Activated B cell treated with CpG ODN at 0.5 μM for 24 hours (primary cell): ENCODE results near the gene SLC19A1. TPM values are rescaled to one million over a fixed set of nuclear protein-coding genes. Genes with fewer than 3 reads are reported as not detected.

Source experiments
- ATAC-seq: fragments of 200-7000 bp; cut with Tn5 transposase; one replicate; pipeline ENCODE4 v1.10.0; 2021; ENCODE audit warnings: low read depth, mild to moderate bottlenecking, moderate library complexity
- CTCF ChIA-PET: fragments of 350-600 bp; sonication (Branson Sonifier 250); formaldehyde crosslinking; loops from one replicate; lab custom pipeline; 2021; ENCODE audit warnings: antibody characterized with exemption; lab: Charles Lee
- POLR2A ChIA-PET: fragments of 350-600 bp; sonication (Branson Sonifier 250); formaldehyde crosslinking; loops from one replicate; lab custom pipeline; 2021; ENCODE audit warnings: antibody characterized with exemption; lab: Charles Lee
- DNase-seq: peaks from one replicate; pipeline ENCODE4 v3.0.0; 2022
- H3K27ac Mint-ChIP-seq: one replicate; pipeline ENCODE4 v1.8.0; 2020; ENCODE audit warnings: mixed read lengths
- H3K27me3 Mint-ChIP-seq: one replicate; pipeline ENCODE4 v1.8.0; 2021; ENCODE audit warnings: mixed read lengths
- H3K36me3 Mint-ChIP-seq: one replicate; pipeline ENCODE4 v1.8.0; 2021; ENCODE audit warnings: low read depth, mixed read lengths
- H3K4me1 Mint-ChIP-seq: one replicate; pipeline ENCODE4 v1.8.0; 2021; ENCODE audit warnings: mixed read lengths
- H3K4me3 Mint-ChIP-seq: one replicate; pipeline ENCODE4 v1.8.0; 2020; ENCODE audit warnings: mild to moderate bottlenecking, mixed read lengths
- H3K9me3 Mint-ChIP-seq: one replicate; pipeline ENCODE4 v1.8.0; 2020; ENCODE audit warnings: mixed read lengths
- CTCF ChIP-seq: fragments of 200-600 bp; IDR thresholded peaks from one replicate; pipeline ENCODE4 v1.8.0; 2022; ENCODE audit warnings: antibody characterized with exemption, mild to moderate bottlenecking
- intact Hi-C: fragments of 100-400 bp; cut with micrococcal nuclease; formaldehyde crosslinking; loops from one replicate; pipeline ENCODE4 v1.15.1; 2024
- total RNA-seq: library from RNA; stranded (reverse); gene quantifications from 2 replicates; pipeline ENCODE4 v1.2.3, GENCODE V29; 2022

SLC19A1 gene
- total RNA-seq, 1 donor from 2014 or later = 10.7 TPM

- no peaks in the 10 kb centered on the region for H3K36me3 Mint-ChIP-seq
- ChIA-PET CTCF (interaction anchor here (1.7 kb wide), 1 partner anchor 116 kb away, joined by 5 read pairs; no protein-coding TSS in a partner anchor), POLR2A (no interaction called here)
- ATAC-seq (no peak), DNase-seq (no peak)
- H3K4me3 Mint-ChIP-seq = peak overlapping the region; percentile 16
- intact Hi-C loops = loop anchor here (2.0 to 5.0 kb wide), 2 partner anchors 62 to 443 kb away; partner anchors contain the start of gene SLC19A1
- peaks cover 43% of the 10 kb centered on the region for H3K4me1 Mint-ChIP-seq
- H3K27ac Mint-ChIP-seq = no peak overlapping the region
- H3K9me3 Mint-ChIP-seq = no peaks in the 10 kb centered on the region
- H3K27me3 Mint-ChIP-seq = no peaks in the 10 kb centered on the region
- no peak for TF ChIP-seq CTCF
These were observed 62.3 kb downstream of the SLC19A1 start for GRCh38 chr21:45479691-45480675.

- Mint-ChIP-seq H3K27me3 (no peaks in the 10 kb centered on the region), H3K27ac (peak overlapping the region; percentile 85), H3K9me3 (no peaks in the 10 kb centered on the region), H3K4me1 (peaks cover 43% of the 10 kb centered on the region), H3K4me3 (peak overlapping the region; percentile 73), H3K36me3 (no peaks in the 10 kb centered on the region)
- intact Hi-C loops = loop anchor here (1.0 to 5.0 kb wide), 6 partner anchors 63 to 444 kb away; partner anchors contain the start of gene SLC19A1
- ATAC-seq = no peak
- no peak for TF ChIP-seq CTCF
- ChIA-PET CTCF (interaction anchor here (0.6 to 2.4 kb wide), 5 partner anchors 17 to 341 kb away, joined by 3 to 12 read pairs (median 5); no protein-coding TSS in a partner anchor), POLR2A (no interaction called here)
- DNase-seq = no peak
These were observed 63.2 kb downstream of the SLC19A1 start for GRCh38 chr21:45478816-45479669.

- POLR2A ChIA-PET = interaction anchor here (0.5 to 0.6 kb wide), 2 partner anchors 73 to 1804 kb away, joined by 3 to 7 read pairs; no protein-coding TSS in a partner anchor
- H3K27me3 Mint-ChIP-seq = no peaks in the 10 kb centered on the region
- H3K9me3 Mint-ChIP-seq = no peaks in the 10 kb centered on the region
- peaks cover 40% of the 10 kb centered on the region for H3K4me1 Mint-ChIP-seq
- peak overlapping the region; percentile 85 for H3K27ac Mint-ChIP-seq
- no peak for TF ChIP-seq CTCF
- intact Hi-C loops = loop anchor here (1.0 to 5.0 kb wide), 6 partner anchors 64 to 445 kb away; partner anchors contain the start of gene SLC19A1
- peak overlapping the region; percentile 73 for H3K4me3 Mint-ChIP-seq
- no peaks in the 10 kb centered on the region for H3K36me3 Mint-ChIP-seq
- DNase-seq (peak; percentile 64), ATAC-seq (peak; percentile 87)
- CTCF ChIA-PET = interaction anchor here (0.6 to 2.4 kb wide), 4 partner anchors 17 to 342 kb away, joined by 3 to 12 read pairs (median 4); no protein-coding TSS in a partner anchor
These were observed 64.0 kb downstream of the SLC19A1 start for GRCh38 chr21:45478115-45478801.

GRCh38 chr21:45477176-45478114, 64.8 kb downstream of the SLC19A1 start:
- peak overlapping the region; percentile 73 for H3K4me3 Mint-ChIP-seq
- peak overlapping the region; percentile 85 for H3K27ac Mint-ChIP-seq
- CTCF ChIA-PET = interaction anchor here (1.0 to 2.4 kb wide), 3 partner anchors 115 to 343 kb away, joined by 4 to 12 read pairs (median 5); no protein-coding TSS in a partner anchor
- ATAC-seq (no peak), DNase-seq (no peak)
- intact Hi-C loops = loop anchor here (1.0 to 5.0 kb wide), 6 partner anchors 65 to 445 kb away; partner anchors contain the start of gene SLC19A1
- H3K27me3 Mint-ChIP-seq = no peaks in the 10 kb centered on the region
- H3K36me3 Mint-ChIP-seq = no peaks in the 10 kb centered on the region
- peaks cover 34% of the 10 kb centered on the region for H3K4me1 Mint-ChIP-seq
- no peak for TF ChIP-seq CTCF
- no peaks in the 10 kb centered on the region for H3K9me3 Mint-ChIP-seq
- POLR2A ChIA-PET = interaction anchor here (0.6 kb wide), 1 partner anchor 74 kb away, joined by 3 read pairs; no protein-coding TSS in a partner anchor
